Measurements from ENCODE around the gene UBE2D3. TPM values are rescaled to one million over a fixed set of nuclear protein-coding genes. Genes with fewer than 3 reads are reported as not detected.
A peak's percentile ranks its signal among the peaks of the same experiment; 100 is the strongest.

UBE2D3 gene
- total RNA-seq, 4 donors from 2014 or later: 154 to 316 (median 267) TPM

DNA sequence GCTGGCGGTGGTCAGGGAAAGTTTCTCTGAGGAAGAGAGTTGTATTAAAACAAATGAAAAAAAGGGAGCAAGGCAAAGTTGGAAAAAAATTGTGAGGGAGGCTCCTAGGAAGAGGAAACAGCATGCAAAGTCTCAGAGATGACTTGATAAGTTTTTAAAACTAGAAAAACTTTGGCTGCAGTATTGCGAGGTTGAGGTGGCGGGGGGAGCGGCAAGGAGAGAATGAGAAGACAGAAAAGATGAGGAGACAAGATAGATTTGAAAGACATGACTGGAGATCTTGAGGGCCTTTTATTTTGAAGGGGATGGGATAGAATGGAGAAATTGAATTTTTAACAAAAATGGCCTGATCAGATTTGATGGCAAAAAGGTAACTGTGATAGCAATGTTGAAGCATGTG lies 4.8 kb upstream of the UBE2D3 start:
- 91 to 93% methylated on average over 4 of the region's 4 CpGs for WGBS, 2 donors (ENCODE audit: low coverage in 1 of 2)
- no peak overlapping the region for H3K27ac ChIP-seq
- H3K36me3 ChIP-seq: no peaks in the 10 kb centered on the region
- intact Hi-C loops (cut with DNase I; ENCODE audit: low total_unique reads) (no loop called here), in situ Hi-C loops (cut with MboI; ENCODE audit: low pct_ligation_motif_present in 1 of 4, low pct_unique_long_range_greater_than_20kb in 1 of 4, low sequenced_read_pairs in 3 of 4) (loop anchor here in 1 of 4 donors (25.0 kb wide), 1 partner anchor 180 kb away; the partner anchor contains the start of gene SLC9B1)
- no peak overlapping the region for H3K4me3 ChIP-seq
- no peaks in the 10 kb centered on the region for H3K27me3 ChIP-seq
- no peak for TF ChIP-seq POLR2A (IDR thresholded peaks at IDR 0.05)
- TF ChIP-seq, protein P1, sequence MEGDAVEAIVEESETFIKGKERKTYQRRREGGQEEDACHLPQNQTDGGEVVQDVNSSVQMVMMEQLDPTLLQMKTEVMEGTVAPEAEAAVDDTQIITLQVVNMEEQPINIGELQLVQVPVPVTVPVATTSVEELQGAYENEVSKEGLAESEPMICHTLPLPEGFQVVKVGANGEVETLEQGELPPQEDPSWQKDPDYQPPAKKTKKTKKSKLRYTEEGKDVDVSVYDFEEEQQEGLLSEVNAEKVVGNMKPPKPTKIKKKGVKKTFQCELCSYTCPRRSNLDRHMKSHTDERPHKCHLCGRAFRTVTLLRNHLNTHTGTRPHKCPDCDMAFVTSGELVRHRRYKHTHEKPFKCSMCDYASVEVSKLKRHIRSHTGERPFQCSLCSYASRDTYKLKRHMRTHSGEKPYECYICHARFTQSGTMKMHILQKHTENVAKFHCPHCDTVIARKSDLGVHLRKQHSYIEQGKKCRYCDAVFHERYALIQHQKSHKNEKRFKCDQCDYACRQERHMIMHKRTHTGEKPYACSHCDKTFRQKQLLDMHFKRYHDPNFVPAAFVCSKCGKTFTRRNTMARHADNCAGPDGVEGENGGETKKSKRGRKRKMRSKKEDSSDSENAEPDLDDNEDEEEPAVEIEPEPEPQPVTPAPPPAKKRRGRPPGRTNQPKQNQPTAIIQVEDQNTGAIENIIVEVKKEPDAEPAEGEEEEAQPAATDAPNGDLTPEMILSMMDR (IDR thresholded peaks at IDR 0.05): no peak
- no peak for TF ChIP-seq EP300 (IDR thresholded peaks at IDR 0.05; ENCODE audit: low read depth)
- no peak for TF ChIP-seq POLR2AphosphoS5 (IDR thresholded peaks at IDR 0.05)
- H3K9me3 ChIP-seq: no peaks in the 10 kb centered on the region
- no peak for DNase-seq
- H3K4me1 ChIP-seq: peaks cover 7 to 13% (median 9%) of the 10 kb centered on the region in 4 donors

DNA sequence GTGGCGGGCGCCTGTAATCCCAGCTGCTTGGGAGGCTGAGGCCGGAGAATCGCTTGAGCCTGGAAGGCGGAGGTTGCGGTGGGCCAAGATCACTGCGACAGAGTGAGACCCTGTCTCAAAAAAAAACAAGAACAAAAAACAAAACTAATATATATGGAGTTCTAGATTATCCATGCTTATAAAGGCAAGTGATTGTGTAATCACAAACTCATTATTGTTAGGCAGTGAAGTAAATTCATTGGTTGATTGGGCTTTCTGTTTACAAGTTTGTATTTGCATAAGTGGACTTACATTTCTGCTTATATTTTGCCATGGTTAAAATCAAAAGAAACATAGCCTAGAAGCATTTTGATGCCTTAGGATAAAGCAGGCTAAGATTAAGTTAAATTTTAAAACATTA lies 2.5 kb upstream of the UBE2D3 start:
- Histone ChIP-seq H3K27ac (peak overlapping the region in 3 of 4 donors; percentile 100), H3K4me1 (peaks cover 7 to 13% (median 10%) of the 10 kb centered on the region in 4 donors), H3K4me3 (no peak overlapping the region), H3K36me3 (no peaks in the 10 kb centered on the region), H3K27me3 (no peaks in the 10 kb centered on the region), H3K9me3 (no peaks in the 10 kb centered on the region)
- DNase-seq: no peak
- intact Hi-C loops (cut with DNase I; ENCODE audit: low total_unique reads) (no loop called here), in situ Hi-C loops (cut with MboI; ENCODE audit: low pct_ligation_motif_present in 1 of 4, low pct_unique_long_range_greater_than_20kb in 1 of 4, low sequenced_read_pairs in 3 of 4) (loop anchor here in 1 of 4 donors (25.0 kb wide), 1 partner anchor 182 kb away; the partner anchor contains the start of gene SLC9B1)
- TF ChIP-seq EP300 (IDR thresholded peaks at IDR 0.05; ENCODE audit: low read depth) (no peak), POLR2A (IDR thresholded peaks at IDR 0.05) (no peak), POLR2AphosphoS5 (IDR thresholded peaks at IDR 0.05) (no peak)
- TF ChIP-seq, protein P1 (IDR thresholded peaks at IDR 0.05): no peak
- 92 to 98% methylated on average over 7 of the region's 7 CpGs for WGBS, 2 donors (ENCODE audit: low coverage in 1 of 2)

DNA sequence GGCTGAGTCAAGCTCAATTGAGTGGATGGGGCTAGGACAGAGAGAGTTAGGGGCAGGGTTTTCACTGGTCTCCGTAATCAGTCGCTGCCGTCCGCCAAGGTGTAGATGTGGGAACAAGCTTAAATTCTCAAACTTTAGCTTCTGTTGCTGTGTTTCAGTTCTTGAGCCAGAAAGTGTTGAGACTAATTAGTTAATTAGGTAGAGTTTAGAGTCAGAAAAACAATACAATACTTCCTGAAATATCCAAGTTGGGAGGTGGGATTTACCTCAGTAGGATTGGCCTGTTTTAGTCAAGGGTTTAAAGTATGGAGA lies 1.1 kb upstream of the UBE2D3 start:
- intact Hi-C loops (cut with DNase I; ENCODE audit: low total_unique reads) (no loop called here), in situ Hi-C loops (cut with MboI; ENCODE audit: low pct_ligation_motif_present in 1 of 4, low pct_unique_long_range_greater_than_20kb in 1 of 4, low sequenced_read_pairs in 3 of 4) (loop anchor here in 1 of 4 donors (25.0 kb wide), 1 partner anchor 184 kb away; the partner anchor contains the start of gene SLC9B1)
- no peaks in the 10 kb centered on the region for H3K9me3 ChIP-seq
- H3K4me3 ChIP-seq: peak overlapping the region; percentile 41 to 98 (median 91)
- peaks cover 7 to 26% (median 24%) of the 10 kb centered on the region in 4 donors for H3K4me1 ChIP-seq
- 0% methylated on average over 4 of the region's 4 CpGs; no CpG with 5 or more reads in 1 of the 2 donors for WGBS, 2 donors (ENCODE audit: low coverage in 1 of 2)
- no peak for DNase-seq
- H3K27ac ChIP-seq: peak overlapping the region; percentile 99 to 100 (median 100)
- TF ChIP-seq, protein P1 (IDR thresholded peaks at IDR 0.05): peak in 1 of 5 experiments; percentile 14
- TF ChIP-seq POLR2AphosphoS5 (IDR thresholded peaks at IDR 0.05): no peak
- no peaks in the 10 kb centered on the region for H3K36me3 ChIP-seq
- no peaks in the 10 kb centered on the region for H3K27me3 ChIP-seq

DNA sequence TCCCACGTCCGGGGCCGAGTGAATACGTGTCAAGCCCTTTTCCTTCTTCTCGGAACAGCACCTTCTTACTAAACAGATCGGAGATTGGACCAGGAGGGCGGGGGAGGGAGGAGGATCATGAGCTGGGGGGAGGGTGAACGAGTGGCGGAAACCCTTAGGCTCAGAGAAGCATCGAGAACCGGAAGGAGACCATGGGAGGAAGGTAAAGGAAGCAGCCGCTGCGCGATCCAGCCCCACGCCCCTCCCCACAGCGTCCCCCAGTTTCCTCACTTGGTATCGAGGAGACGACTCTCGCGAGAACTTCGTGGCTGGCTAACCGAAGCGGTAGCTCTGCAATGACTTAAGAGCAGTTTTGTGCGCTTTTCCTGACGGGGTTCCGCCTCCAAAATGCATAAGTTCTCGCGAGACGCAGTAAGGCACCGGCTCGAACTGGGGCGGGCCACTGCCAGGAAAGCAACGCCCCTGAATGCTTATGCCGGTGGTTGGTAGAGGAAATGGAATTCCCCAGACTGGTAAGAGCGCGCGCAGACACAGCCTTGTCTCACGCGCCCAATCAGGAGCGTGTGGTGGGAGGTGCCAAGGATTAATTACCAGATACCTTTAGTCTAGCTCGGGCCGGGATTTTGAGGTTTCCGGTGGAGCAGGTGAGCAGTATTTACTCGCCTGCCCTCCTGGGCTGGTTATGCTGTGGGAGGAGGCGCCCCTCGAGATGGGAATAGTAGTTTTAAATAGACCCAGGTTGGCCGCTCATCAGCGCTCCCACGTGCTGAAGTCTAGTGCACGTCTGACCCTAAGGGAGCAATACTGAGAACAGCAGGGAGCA lies 534 bp upstream of the UBE2D3 start:
- H3K36me3 ChIP-seq: no peaks in the 10 kb centered on the region
- TF ChIP-seq EP300 (IDR thresholded peaks at IDR 0.05; ENCODE audit: low read depth): peak; percentile 62
- TF ChIP-seq, protein P1 (IDR thresholded peaks at IDR 0.05): peak in 1 of 5 experiments; percentile 0
- peak; percentile 84 to 93 (median 89) for TF ChIP-seq POLR2AphosphoS5 (IDR thresholded peaks at IDR 0.05)
- peak; percentile 86 for TF ChIP-seq POLR2A (IDR thresholded peaks at IDR 0.05)
- H3K27ac ChIP-seq: peak overlapping the region; percentile 99 to 100 (median 100)
- 0% methylated on average over 12 to 47 of the region's 50 CpGs for WGBS, 2 donors (ENCODE audit: low coverage in 1 of 2)
- H3K4me1 ChIP-seq: peaks cover 9 to 32% (median 28%) of the 10 kb centered on the region in 4 donors
- no peaks in the 10 kb centered on the region for H3K27me3 ChIP-seq
- in situ Hi-C loops (cut with MboI; ENCODE audit: low pct_ligation_motif_present in 1 of 4, low pct_unique_long_range_greater_than_20kb in 1 of 4, low sequenced_read_pairs in 3 of 4): loop anchor here in 1 of 4 donors (25.0 kb wide), 1 partner anchor 184 kb away; the partner anchor contains the start of gene SLC9B1
- H3K4me3 ChIP-seq: peak overlapping the region; percentile 86 to 98 (median 95)
- H3K9me3 ChIP-seq: no peaks in the 10 kb centered on the region
- DNase-seq: peak; percentile 99
- intact Hi-C loops (cut with DNase I; ENCODE audit: low total_unique reads): loop anchor here (2.0 kb wide), 1 partner anchor 41 kb away; the partner anchor contains the start of gene CISD2
